WTC11 (cell line): ENCODE data around the gene SEC22C. TPM values are rescaled to one million over a fixed set of nuclear protein-coding genes. Genes with fewer than 3 reads are reported as not detected.

Source experiments
- ATAC-seq: fragments of 200-7000 bp; cut with Tn5 transposase; 2 replicates; pipeline ENCODE4 v1.10.0; 2021; ENCODE audit warnings: mild to moderate bottlenecking, moderate library complexity
- CTCF ChIA-PET: fragments of 300-600 bp; sonication (Branson Sonifier 250); formaldehyde crosslinking; loops from one replicate; lab custom pipeline; 2021; ENCODE audit warnings: antibody characterized with exemption; lab: Charles Lee
- POLR2A ChIA-PET: fragments of 350-600 bp; sonication (Branson Sonifier 250); formaldehyde crosslinking; loops from one replicate; lab custom pipeline; 2021; ENCODE audit warnings: antibody characterized with exemption; lab: Charles Lee
- DNase-seq: peaks from one replicate; pipeline ENCODE4 v3.0.0; 2021; ENCODE audit warnings: low spot score
- H3K27ac Mint-ChIP-seq: 2 replicates; pipeline ENCODE4 v1.8.0; 2021; ENCODE audit warnings: mixed read lengths
- H3K27me3 Mint-ChIP-seq: 2 replicates; pipeline ENCODE4 v1.8.0; 2021; ENCODE audit warnings: low read depth, mild to moderate bottlenecking, moderate library complexity, mixed read lengths
- H3K36me3 Mint-ChIP-seq: 2 replicates; pipeline ENCODE4 v1.8.0; 2021; ENCODE audit warnings: mixed read lengths
- H3K4me1 Mint-ChIP-seq: 2 replicates; pipeline ENCODE4 v1.8.0; 2022; ENCODE audit warnings: mixed read lengths
- H3K4me3 Mint-ChIP-seq: 2 replicates; pipeline ENCODE4 v1.8.0; 2021; ENCODE audit warnings: mild to moderate bottlenecking, moderate library complexity, mixed read lengths
- H3K9me3 Mint-ChIP-seq: 2 replicates; pipeline ENCODE4 v1.8.0; 2021; ENCODE audit warnings: mixed read lengths
- ATF1 ChIP-seq: sonication (generic); formaldehyde crosslinking; IDR thresholded peaks from 2 replicates; pipeline ENCODE4 v1.8.1; 2023; ENCODE audit warnings: mild to moderate bottlenecking, moderate library complexity, missing genetic modification reagents
- ATF6 ChIP-seq: sonication (generic); formaldehyde crosslinking; IDR thresholded peaks from 2 replicates; pipeline ENCODE4 v1.8.1; 2023; ENCODE audit warnings: mild to moderate bottlenecking, missing genetic modification reagents
- CREB1 ChIP-seq: sonication (generic); formaldehyde crosslinking; IDR thresholded peaks from 2 replicates; pipeline ENCODE4 v1.8.0; 2023; ENCODE audit warnings: mild to moderate bottlenecking, missing genetic modification reagents
- E2F1 ChIP-seq: sonication (generic); formaldehyde crosslinking; IDR thresholded peaks from 2 replicates; pipeline ENCODE4 v1.8.0; 2022; ENCODE audit warnings: mild to moderate bottlenecking, missing genetic modification reagents
- ETV6 ChIP-seq: sonication (generic); formaldehyde crosslinking; IDR thresholded peaks from 2 replicates; pipeline ENCODE4 v1.8.1; 2022; ENCODE audit warnings: mild to moderate bottlenecking, missing genetic modification reagents
- GTF2I ChIP-seq: fragments of 250-450 bp; sonication (Bioruptor Pico); conservative IDR thresholded peaks from 2 replicates; pipeline ENCODE4 v1.4.0; 2021; ENCODE audit warnings: mild to moderate bottlenecking
- MAX ChIP-seq: sonication (generic); formaldehyde crosslinking; IDR thresholded peaks from 2 replicates; pipeline ENCODE4 v1.8.0; 2022; ENCODE audit warnings: mild to moderate bottlenecking, missing genetic modification reagents
- MLX ChIP-seq: sonication (generic); formaldehyde crosslinking; IDR thresholded peaks from 2 replicates; pipeline ENCODE4 v1.8.1; 2023; ENCODE audit warnings: mild to moderate bottlenecking, missing genetic modification reagents, moderate library complexity
- MXD4 ChIP-seq: fragments of 250-450 bp; sonication (Bioruptor Pico); IDR thresholded peaks from 2 replicates; pipeline ENCODE4 v1.8.0; 2021; ENCODE audit warnings: mild to moderate bottlenecking, moderate library complexity, borderline replicate concordance
- NFE2L1 ChIP-seq: sonication (generic); formaldehyde crosslinking; IDR thresholded peaks from 2 replicates; pipeline ENCODE4 v1.8.1; 2023; ENCODE audit warnings: missing genetic modification reagents
- NFYB ChIP-seq: sonication (generic); formaldehyde crosslinking; conservative IDR thresholded peaks from 2 replicates; pipeline ENCODE4 v1.8.0; 2022; ENCODE audit warnings: low read depth, missing genetic modification reagents
- NR1H2 ChIP-seq: sonication (generic); formaldehyde crosslinking; IDR thresholded peaks from 2 replicates; pipeline ENCODE4 v1.9.0; 2021; ENCODE audit warnings: mild to moderate bottlenecking, moderate library complexity, missing genetic modification reagents
- OVOL2 ChIP-seq: fragments of 250-450 bp; sonication (Bioruptor Pico); IDR thresholded peaks from 2 replicates; pipeline ENCODE4 v1.9.0; 2021; ENCODE audit warnings: mild to moderate bottlenecking, borderline replicate concordance
- RORB ChIP-seq: fragments of 250-450 bp; sonication (Bioruptor Pico); IDR thresholded peaks from 2 replicates; pipeline ENCODE4 v1.9.0; 2021; ENCODE audit warnings: mild to moderate bottlenecking
- SMAD4 ChIP-seq: sonication (generic); formaldehyde crosslinking; IDR thresholded peaks from 2 replicates; pipeline ENCODE4 v1.8.0; 2022; ENCODE audit warnings: mild to moderate bottlenecking, missing genetic modification reagents
- SP1 ChIP-seq: sonication (generic); formaldehyde crosslinking; conservative IDR thresholded peaks from 2 replicates; pipeline ENCODE4 v1.8.1; 2022; ENCODE audit warnings: missing genetic modification reagents
- USF1 ChIP-seq: sonication (generic); formaldehyde crosslinking; IDR thresholded peaks from 2 replicates; pipeline ENCODE4 v1.8.0; 2022; ENCODE audit warnings: mild to moderate bottlenecking, missing genetic modification reagents
- ZMAT4 ChIP-seq: fragments of 250-450 bp; sonication (Bioruptor Pico); IDR thresholded peaks from 2 replicates; pipeline ENCODE4 v1.9.0; 2021; ENCODE audit warnings: mild to moderate bottlenecking
- ZNF232 ChIP-seq: sonication (generic); formaldehyde crosslinking; IDR thresholded peaks from 2 replicates; pipeline ENCODE4 v1.8.0; 2022; ENCODE audit warnings: mild to moderate bottlenecking, missing genetic modification reagents
- ZNF425 ChIP-seq: fragments of 250-450 bp; sonication (Bioruptor Pico); conservative IDR thresholded peaks from 2 replicates; pipeline ENCODE4 v1.9.0; 2021; ENCODE audit warnings: mild to moderate bottlenecking
- ZNF512 ChIP-seq: sonication (generic); formaldehyde crosslinking; IDR thresholded peaks from 2 replicates; pipeline ENCODE4 v1.8.1; 2022; ENCODE audit warnings: missing genetic modification reagents, borderline replicate concordance
- ZNF671 ChIP-seq: fragments of 250-450 bp; sonication (Bioruptor Pico); IDR thresholded peaks from 2 replicates; pipeline ENCODE4 v1.8.0; 2021; ENCODE audit warnings: mild to moderate bottlenecking
- total RNA-seq: library from RNA; stranded (reverse); gene quantifications from 3 replicates; pipeline ENCODE4 v1.2.3, GENCODE V29; 2021

SEC22C gene
- total RNA-seq, 1 experiment from 2014 or later, result 37.0 TPM

GRCh38 chr3:42501321-42501680 lies 80.5 kb downstream of the SEC22C start:
- POLR2A ChIA-PET, result interaction anchor here (0.7 to 2.1 kb wide), 2 partner anchors 35 to 95 kb away, joined by 3 to 9 read pairs; no protein-coding TSS in a partner anchor
- no peaks in the 10 kb centered on the region for H3K36me3 Mint-ChIP-seq
- H3K9me3 Mint-ChIP-seq, result no peaks in the 10 kb centered on the region
- DNase-seq, result peak; percentile 57
- peaks cover 68% of the 10 kb centered on the region for H3K27me3 Mint-ChIP-seq
- H3K27ac Mint-ChIP-seq, result no peak overlapping the region
- peak; percentile 23 for ATAC-seq
- H3K4me1 Mint-ChIP-seq, result peaks cover 41% of the 10 kb centered on the region
- peak; percentile 62; the same call in 1 of the 2 replicates for TF ChIP-seq MAX (CRISPR knock-in tag)
- TF ChIP-seq SMAD4 (CRISPR knock-in tag), result no peak
- no peak for TF ChIP-seq ATF6 (CRISPR knock-in tag)
- no peak for TF ChIP-seq E2F1 (CRISPR knock-in tag)
- TF ChIP-seq GTF2I (CRISPR knock-in tag), result no peak
- CTCF ChIA-PET, result interaction anchor here (0.8 to 4.2 kb wide), 15 partner anchors 10 to 310 kb away, joined by 3 to 42 read pairs (median 6); no protein-coding TSS in a partner anchor
- H3K4me3 Mint-ChIP-seq, result peak overlapping the region; percentile 88

- peaks cover 43% of the 10 kb centered on the region for H3K4me1 Mint-ChIP-seq
- POLR2A ChIA-PET, result interaction anchor here (2.1 kb wide), 1 partner anchor 35 kb away, joined by 9 read pairs; no protein-coding TSS in a partner anchor
- CTCF ChIA-PET, result interaction anchor here (0.8 to 4.2 kb wide), 12 partner anchors 11 to 310 kb away, joined by 3 to 42 read pairs (median 7); no protein-coding TSS in a partner anchor
- H3K36me3 Mint-ChIP-seq, result no peaks in the 10 kb centered on the region
- ATAC-seq (no peak), DNase-seq (no peak)
- no peaks in the 10 kb centered on the region for H3K9me3 Mint-ChIP-seq
- peak overlapping the region; percentile 88 for H3K4me3 Mint-ChIP-seq
- no peak overlapping the region for H3K27ac Mint-ChIP-seq
- TF ChIP-seq NR1H2 (CRISPR knock-in tag), result no peak
- no peak for TF ChIP-seq SP1 (CRISPR knock-in tag)
- TF ChIP-seq MLX (CRISPR knock-in tag), result no peak
- TF ChIP-seq, all 79 proteins: peak for 0
- peaks cover 68% of the 10 kb centered on the region for H3K27me3 Mint-ChIP-seq
Measured at GRCh38 chr3:42500909-42501308, 80.9 kb downstream of the SEC22C start.

GRCh38 chr3:42500091-42500490 lies 81.7 kb downstream of the SEC22C start:
- no peak for ATAC-seq
- Mint-ChIP-seq H3K27ac (no peak overlapping the region), H3K27me3 (peaks cover 68% of the 10 kb centered on the region), H3K4me1 (peaks cover 43% of the 10 kb centered on the region), H3K36me3 (no peaks in the 10 kb centered on the region), H3K4me3 (peak overlapping the region; percentile 88), H3K9me3 (no peaks in the 10 kb centered on the region)
- ChIA-PET CTCF (interaction anchor here (2.7 to 4.2 kb wide), 4 partner anchors 36 to 271 kb away, joined by 13 to 42 read pairs (median 29); no protein-coding TSS in a partner anchor), POLR2A (no interaction called here)
- DNase-seq, result no peak
- no peak for TF ChIP-seq ETV6 (CRISPR knock-in tag)
- no peak for TF ChIP-seq ZNF425 (CRISPR knock-in tag)
- no peak for TF ChIP-seq CREB1 (CRISPR knock-in tag)
- no peak for TF ChIP-seq NFE2L1 (CRISPR knock-in tag)
- no peak for TF ChIP-seq OVOL2 (CRISPR knock-in tag)
- no peak for TF ChIP-seq NFYB (CRISPR knock-in tag)
- no peak for TF ChIP-seq ZNF232 (CRISPR knock-in tag)
- TF ChIP-seq ZMAT4 (CRISPR knock-in tag), result no peak
- TF ChIP-seq E2F1 (CRISPR knock-in tag), result no peak
- TF ChIP-seq ZNF512 (CRISPR knock-in tag), result no peak
- TF ChIP-seq USF1 (CRISPR knock-in tag), result no peak
- TF ChIP-seq RORB (CRISPR knock-in tag), result no peak
- no peak for TF ChIP-seq ZNF671
- no peak for TF ChIP-seq ATF1 (CRISPR knock-in tag)
- no peak for TF ChIP-seq MXD4 (CRISPR knock-in tag)
